Measurements from ENCODE around the gene POTEM. TPM values are rescaled to one million over a fixed set of nuclear protein-coding genes. Genes with fewer than 3 reads are reported as not detected.
"Not testable (repeated sequence)": the region's sequence is repeated elsewhere in the genome, so short reads cannot be mapped to it uniquely, and the experiment has no call there.

POTEM gene
- not detected for total RNA-seq

DNA sequence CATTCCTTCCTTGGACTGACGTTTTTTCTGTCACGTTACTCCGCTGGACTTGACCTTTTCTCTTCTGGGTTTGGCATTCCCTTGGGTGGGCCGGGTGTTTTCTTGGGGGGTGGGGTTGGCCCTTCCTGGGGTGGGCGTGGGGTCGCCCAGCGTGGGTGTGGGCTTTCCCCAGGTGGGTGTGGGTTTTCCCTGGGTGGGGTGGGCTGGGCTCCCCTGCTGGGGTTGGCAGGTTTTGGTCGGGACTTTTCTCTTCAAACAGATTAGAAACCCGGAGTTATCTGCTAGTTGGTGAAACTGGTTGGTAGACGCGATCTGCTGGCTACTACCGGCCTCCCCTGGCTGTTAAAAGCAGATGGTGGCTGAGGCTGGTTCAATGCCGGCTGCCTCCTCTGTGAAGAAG is at the start of gene POTEM:
Gene POTEM, plus strand, starts transcription at position 301 of the 400 bp plus-strand sequence. Its CDS starts 52 bp downstream, at position 353.
- not testable (repeated sequence) for H3K27me3 ChIP-seq; H3K36me3 ChIP-seq; H3K4me3 ChIP-seq; DNase-seq (ENCODE audit: low spot score in 2 of 2); H3K27ac ChIP-seq; H3K4me1 ChIP-seq; H3K9me3 ChIP-seq
- no CpG with 5 or more reads among the region's 13 CpGs for WGBS

DNA sequence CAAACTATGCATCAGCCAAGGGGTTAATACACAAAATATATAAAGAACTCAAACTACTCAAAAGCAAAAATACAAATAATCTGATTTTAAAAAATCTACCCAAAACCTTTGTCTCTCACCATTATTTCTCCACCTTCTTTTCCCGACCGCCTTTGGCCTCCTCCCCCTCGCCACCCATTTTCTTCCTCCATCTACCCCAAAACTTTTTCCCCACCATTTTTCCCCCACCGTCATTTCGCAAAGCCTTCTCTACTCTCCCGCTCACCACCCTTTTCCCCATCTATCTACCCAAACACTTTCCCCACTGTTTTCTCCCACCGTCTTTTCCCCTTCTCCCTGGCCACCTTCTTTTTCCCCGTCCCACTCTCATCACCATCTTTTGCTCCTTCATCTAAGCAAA is 48.9 kb upstream of the POTEM start:
- not testable (repeated sequence) for H3K4me1 ChIP-seq, H3K27ac ChIP-seq
- WGBS, result no CpG with 5 or more reads among the region's 8 CpGs

GRCh38 chr14:18920052-18920451 is 47.2 kb upstream of the POTEM start:
- WGBS, result no CpG with 5 or more reads among the region's 19 CpGs
- not testable (repeated sequence) for H3K9me3 ChIP-seq; H3K4me3 ChIP-seq; DNase-seq (ENCODE audit: low spot score in 2 of 2); H3K27ac ChIP-seq; H3K36me3 ChIP-seq; H3K27me3 ChIP-seq; H3K4me1 ChIP-seq

More for the DNA sequence above, 48.9 kb upstream of the POTEM start:
- not testable (repeated sequence) for DNase-seq (ENCODE audit: low spot score in 2 of 2); H3K36me3 ChIP-seq; H3K4me3 ChIP-seq; H3K27me3 ChIP-seq; H3K9me3 ChIP-seq

DNA sequence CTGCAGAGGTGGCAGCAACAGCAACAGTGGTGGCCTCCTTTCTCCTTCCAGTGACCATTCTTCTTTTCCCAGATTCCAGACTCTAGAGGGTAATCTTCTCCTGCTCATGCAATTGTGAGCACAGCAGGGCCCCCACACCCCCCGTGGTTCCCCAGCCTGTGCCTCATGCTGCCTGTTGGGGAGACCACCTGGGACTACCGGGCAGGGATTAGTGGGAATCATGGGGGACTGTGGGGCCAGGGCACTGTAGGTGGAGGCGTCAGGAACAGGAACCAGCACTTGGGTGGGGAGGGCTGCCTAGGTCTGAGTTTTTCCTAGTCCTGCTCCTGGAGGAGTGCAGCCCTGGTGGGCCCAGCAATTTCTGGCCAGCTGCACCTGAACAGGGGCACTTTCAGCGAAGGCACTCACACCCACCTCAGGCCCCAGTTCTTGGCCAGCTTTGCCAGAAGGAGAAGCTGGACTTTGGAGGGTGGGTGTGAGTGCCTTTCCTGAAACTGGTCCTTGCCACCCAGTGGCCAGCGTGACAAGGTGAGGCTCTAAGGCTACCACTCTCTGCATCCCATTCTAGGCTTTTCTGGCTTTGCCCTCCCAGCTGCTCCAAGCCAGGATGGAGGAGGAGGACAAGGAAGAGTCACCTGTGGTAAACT is 46.1 kb upstream of the POTEM start:
- H3K27me3 ChIP-seq; H3K36me3 ChIP-seq; H3K4me1 ChIP-seq; DNase-seq (ENCODE audit: low spot score in 2 of 2); H3K4me3 ChIP-seq; H3K27ac ChIP-seq; H3K9me3 ChIP-seq: not testable (repeated sequence)
- WGBS, result no CpG with 5 or more reads among the region's 5 CpGs

- not testable (repeated sequence) for H3K27ac ChIP-seq; H3K4me1 ChIP-seq; H3K9me3 ChIP-seq; H3K36me3 ChIP-seq; DNase-seq (ENCODE audit: low spot score in 2 of 2); H3K4me3 ChIP-seq; H3K27me3 ChIP-seq
- no CpG with 5 or more reads among the region's 9 CpGs for WGBS
Measured at GRCh38 chr14:18936848-18937247, 30.4 kb upstream of the POTEM start.

DNA sequence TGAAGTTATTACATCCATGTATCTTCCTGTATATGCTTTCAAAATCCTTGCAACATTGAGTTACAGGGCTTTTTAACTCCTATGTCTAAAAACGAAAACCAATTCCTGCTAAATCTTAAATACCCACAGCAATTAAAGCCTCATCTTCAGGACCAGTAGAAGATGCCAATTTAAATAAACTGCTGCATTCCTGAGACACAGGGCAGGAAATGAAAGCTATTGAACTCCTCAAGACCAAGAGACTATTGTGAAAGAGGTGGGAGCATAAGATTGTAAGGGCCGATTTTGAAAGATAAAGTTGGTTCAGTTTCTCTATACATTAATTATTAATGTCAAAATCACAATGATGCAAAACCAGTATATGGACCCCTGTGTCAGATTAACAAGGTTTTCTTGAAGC is 28.5 kb upstream of the POTEM start:
- H3K9me3 ChIP-seq; H3K36me3 ChIP-seq; DNase-seq (ENCODE audit: low spot score in 2 of 2); H3K27me3 ChIP-seq; H3K27ac ChIP-seq; H3K4me1 ChIP-seq; H3K4me3 ChIP-seq: not testable (repeated sequence)
- no CpG with 5 or more reads among the region's 2 CpGs for WGBS

- not testable (repeated sequence) for H3K4me3 ChIP-seq, H3K27me3 ChIP-seq, H3K4me1 ChIP-seq, H3K9me3 ChIP-seq, H3K27ac ChIP-seq, H3K36me3 ChIP-seq
- 80% methylated on average over 4 of the region's 6 CpGs for WGBS
- peak in 1 of 2 donors; percentile 72 for DNase-seq (ENCODE audit: low spot score in 2 of 2)
Measured at GRCh38 chr14:18949939-18950338, 17.3 kb upstream of the POTEM start.

DNA sequence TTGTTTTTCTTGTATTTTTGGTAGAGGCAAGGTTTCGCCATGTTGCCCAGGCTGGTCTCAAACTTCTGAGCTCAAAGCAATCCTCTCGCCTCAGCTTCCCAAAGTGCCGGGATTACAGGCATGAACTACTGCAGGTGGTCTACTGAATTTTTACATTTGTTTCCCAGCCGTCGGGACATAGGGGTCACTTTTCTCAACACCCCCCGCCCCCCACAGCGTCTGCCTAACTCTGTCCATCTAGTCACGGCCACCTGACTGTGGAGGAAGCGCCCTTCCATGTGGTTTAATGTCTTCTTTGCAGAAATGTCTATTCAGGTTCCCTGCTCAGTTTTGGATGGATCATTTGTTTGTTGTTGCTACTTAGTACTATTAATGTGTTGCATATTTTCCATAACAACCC is 14.1 kb upstream of the POTEM start:
- not testable (repeated sequence) for H3K36me3 ChIP-seq, H3K4me3 ChIP-seq, H3K9me3 ChIP-seq, H3K27ac ChIP-seq, H3K27me3 ChIP-seq, H3K4me1 ChIP-seq
- WGBS, result 80% methylated on average over 9 of the region's 9 CpGs
- peak; percentile 49 to 76 for DNase-seq (ENCODE audit: low spot score in 2 of 2)

DNA sequence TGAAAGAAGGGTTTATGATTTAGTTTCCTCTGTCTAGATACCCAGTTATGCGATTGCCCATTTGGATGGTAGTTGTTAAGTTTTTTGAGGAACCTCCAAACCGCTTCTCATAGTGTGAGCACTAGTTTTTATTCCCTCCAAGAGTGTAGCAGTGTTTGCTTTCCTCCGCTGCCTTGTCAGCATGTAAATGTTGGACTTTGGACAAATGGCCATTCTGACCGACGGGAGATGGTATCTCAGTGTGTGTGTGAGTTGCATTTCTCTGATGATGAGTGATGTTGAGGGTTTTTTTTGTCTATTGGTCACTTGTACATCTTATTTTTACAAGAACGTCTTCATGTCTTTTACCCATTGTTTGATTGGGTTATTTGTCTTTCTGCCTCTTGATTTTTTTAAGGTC is 11.4 kb upstream of the POTEM start:
- not testable (repeated sequence) for H3K4me1 ChIP-seq; H3K27ac ChIP-seq; H3K27me3 ChIP-seq; H3K36me3 ChIP-seq; H3K9me3 ChIP-seq; H3K4me3 ChIP-seq; DNase-seq (ENCODE audit: low spot score in 2 of 2)
- 65% methylated on average over 4 of the region's 6 CpGs for WGBS

- not testable (repeated sequence) for H3K4me1 ChIP-seq; DNase-seq (ENCODE audit: low spot score in 2 of 2); H3K4me3 ChIP-seq; H3K27ac ChIP-seq; H3K27me3 ChIP-seq; H3K9me3 ChIP-seq; H3K36me3 ChIP-seq
- WGBS, result 60% methylated on average over 1 of the region's 2 CpGs
Measured at GRCh38 chr14:18961576-18961975, 5.7 kb upstream of the POTEM start.

DNA sequence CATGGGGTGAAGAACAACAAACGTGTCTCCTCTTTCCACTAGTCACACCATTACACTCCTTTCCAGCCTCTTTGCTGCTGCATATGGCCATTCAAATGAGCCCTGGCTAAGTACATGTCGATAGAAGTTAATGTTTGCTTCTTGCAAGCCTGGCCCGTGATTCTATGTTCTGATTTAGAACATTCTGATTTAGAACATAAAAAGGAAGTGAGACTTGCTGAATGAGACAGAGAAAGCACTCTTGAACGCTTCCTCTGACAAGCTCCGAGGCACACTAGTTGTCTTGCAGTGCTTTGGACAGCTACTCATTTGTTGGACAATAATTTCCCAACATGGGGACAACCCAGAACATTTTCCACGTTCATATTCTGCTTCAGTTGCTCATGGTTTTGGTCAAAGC is 5.1 kb upstream of the POTEM start:
- not testable (repeated sequence) for H3K27ac ChIP-seq; H3K4me3 ChIP-seq; DNase-seq (ENCODE audit: low spot score in 2 of 2); H3K9me3 ChIP-seq; H3K4me1 ChIP-seq; H3K36me3 ChIP-seq; H3K27me3 ChIP-seq
- WGBS, result no CpG with 5 or more reads among the region's 6 CpGs

- H3K27ac ChIP-seq; H3K36me3 ChIP-seq; H3K9me3 ChIP-seq; H3K4me3 ChIP-seq; H3K27me3 ChIP-seq; DNase-seq (ENCODE audit: low spot score in 2 of 2); H3K4me1 ChIP-seq: not testable (repeated sequence)
- WGBS, result 83% methylated on average over 1 of the region's 6 CpGs
Measured at GRCh38 chr14:18963276-18963675, 4.0 kb upstream of the POTEM start.

DNA sequence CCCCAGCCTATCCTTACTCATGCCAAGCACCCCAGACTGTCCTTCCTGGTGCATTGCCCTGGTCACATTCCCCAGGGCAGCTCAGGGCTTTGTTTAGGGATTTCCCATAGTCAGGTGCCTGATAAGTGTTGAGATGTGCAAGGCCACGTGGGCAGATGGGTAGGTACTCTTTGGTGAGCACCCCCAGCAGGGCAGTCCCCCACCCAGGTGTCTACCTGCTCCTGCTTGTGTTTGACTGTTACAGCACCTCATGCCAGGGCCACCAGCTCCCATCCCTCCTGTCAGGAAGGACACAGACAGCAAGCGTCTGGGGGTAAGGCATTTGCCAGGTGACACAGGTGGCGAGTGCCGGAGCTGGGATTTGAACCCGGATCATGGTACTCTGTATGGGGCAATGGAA is 2.4 kb upstream of the POTEM start:
- not testable (repeated sequence) for H3K4me3 ChIP-seq; H3K9me3 ChIP-seq; H3K27me3 ChIP-seq; H3K27ac ChIP-seq; DNase-seq (ENCODE audit: low spot score in 2 of 2); H3K4me1 ChIP-seq; H3K36me3 ChIP-seq
- no CpG with 5 or more reads among the region's 5 CpGs for WGBS

DNA sequence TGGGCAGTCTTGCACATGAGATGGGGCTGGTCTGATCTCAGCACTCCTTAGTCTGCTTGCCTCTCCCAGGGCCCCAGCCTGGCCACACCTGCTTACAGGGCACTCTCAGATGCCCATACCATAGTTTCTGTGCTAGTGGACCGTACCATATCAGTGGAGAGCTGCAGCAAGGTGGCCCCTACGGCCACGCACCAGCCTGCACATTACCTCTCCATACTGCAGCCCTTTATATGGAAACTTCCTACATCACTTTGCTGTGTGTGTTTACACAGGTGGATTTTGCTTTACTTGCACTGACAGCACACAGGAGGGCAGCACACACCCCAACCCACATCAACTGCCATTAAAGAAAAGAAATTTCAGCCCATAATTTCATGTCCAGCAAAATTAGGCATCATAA is 35.3 kb downstream of the POTEM start:
- H3K36me3 ChIP-seq, H3K9me3 ChIP-seq, H3K4me3 ChIP-seq, H3K27ac ChIP-seq, H3K27me3 ChIP-seq, H3K4me1 ChIP-seq: not testable (repeated sequence)
- WGBS, result 85% methylated on average over 2 of the region's 3 CpGs
- peak in 1 of 2 donors; percentile 7 for DNase-seq (ENCODE audit: low spot score in 2 of 2)

DNA sequence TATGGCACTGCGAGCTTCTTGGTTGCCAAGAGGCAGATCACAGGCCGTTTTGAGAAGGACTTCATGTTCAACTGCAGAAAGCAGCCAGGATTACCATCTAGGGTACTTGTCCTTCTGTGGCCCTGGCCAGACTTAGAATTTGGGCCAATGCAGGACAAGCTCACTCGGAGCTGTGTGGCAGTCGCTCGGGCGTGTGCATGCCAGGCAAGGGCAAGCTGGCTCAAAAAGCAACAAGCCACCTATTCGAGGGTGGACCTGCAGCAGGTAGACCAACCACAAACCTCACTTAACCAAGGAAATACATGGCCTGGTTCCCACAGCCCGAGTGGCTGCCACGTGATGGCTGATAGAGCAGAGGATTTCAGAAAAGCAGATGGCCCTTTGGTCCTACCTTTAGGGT is 39.3 kb downstream of the POTEM start:
- WGBS, result no CpG with 5 or more reads among the region's 9 CpGs
- H3K27ac ChIP-seq; H3K4me3 ChIP-seq; H3K4me1 ChIP-seq; H3K36me3 ChIP-seq; H3K9me3 ChIP-seq; DNase-seq (ENCODE audit: low spot score in 2 of 2); H3K27me3 ChIP-seq: not testable (repeated sequence)
